GM21367 (cell line): ENCODE results near the gene FAF1.
"Not testable (repeated sequence)": the region's sequence is repeated elsewhere in the genome, so short reads cannot be mapped to it uniquely, and the experiment has no call there.

Experiments
- ATAC-seq: cut with Tn5 transposase; IDR thresholded peaks from one replicate; pipeline ENCODE4 v1.9.1; 2021; ENCODE audit not compliant: unreplicated experiment

Gene FAF1

DNA sequence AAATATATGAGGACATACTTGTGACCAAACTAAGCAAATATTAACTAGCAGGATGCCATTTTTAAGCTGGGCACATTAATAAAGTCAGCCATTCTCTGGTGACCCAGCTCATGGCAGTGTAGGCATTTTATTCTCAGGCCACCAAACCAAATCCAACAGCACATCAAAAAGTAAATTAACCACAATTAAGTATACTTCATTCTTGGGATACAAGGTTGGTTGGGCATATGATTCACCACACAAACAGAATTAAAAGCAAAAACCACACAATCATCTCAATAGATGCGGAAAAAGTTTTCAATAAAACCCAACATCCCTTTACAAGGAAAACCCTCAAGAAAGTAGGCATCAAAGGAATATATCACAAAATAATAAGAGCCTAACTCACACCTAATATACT is 101.3 kb downstream of the FAF1 start:
- ATAC-seq: no peak

DNA sequence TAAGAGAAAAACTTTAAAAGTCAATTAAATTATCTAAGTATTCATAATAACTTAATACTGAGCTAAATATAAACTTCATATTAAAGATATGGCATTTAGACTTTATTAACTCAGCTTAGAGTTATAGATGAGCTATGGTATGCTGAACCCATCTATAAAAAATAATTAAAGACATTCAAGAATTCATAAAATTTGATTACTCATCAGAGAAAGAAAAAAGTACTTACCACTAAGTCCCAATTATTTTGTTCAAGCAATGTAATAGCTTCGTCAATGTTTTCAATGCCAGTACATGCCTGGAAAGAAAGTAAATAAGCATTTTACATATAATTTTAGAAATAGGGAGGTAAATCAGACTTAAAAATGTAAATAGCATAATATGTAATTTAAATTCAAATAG is 102.4 kb downstream of the FAF1 start:
- no peak for ATAC-seq

DNA sequence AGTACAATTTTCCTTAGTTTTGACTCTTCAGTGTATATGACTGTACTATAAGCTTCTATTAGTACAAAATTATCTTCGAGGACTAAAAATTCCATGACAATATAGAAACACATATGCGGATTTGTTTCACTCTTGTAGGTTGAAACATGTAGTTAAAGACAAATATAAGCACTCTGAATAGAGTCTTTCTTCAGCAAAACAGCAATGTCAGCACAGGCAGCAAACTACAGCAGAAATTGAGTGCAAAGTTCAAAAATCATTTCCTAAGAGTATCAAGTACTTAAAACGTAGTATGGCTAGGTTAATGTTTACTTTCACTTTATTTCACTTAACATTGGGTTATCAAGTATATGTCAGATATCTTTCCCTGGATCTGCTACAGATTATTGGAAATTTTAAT is 106.7 kb downstream of the FAF1 start:
- ATAC-seq: no peak

DNA sequence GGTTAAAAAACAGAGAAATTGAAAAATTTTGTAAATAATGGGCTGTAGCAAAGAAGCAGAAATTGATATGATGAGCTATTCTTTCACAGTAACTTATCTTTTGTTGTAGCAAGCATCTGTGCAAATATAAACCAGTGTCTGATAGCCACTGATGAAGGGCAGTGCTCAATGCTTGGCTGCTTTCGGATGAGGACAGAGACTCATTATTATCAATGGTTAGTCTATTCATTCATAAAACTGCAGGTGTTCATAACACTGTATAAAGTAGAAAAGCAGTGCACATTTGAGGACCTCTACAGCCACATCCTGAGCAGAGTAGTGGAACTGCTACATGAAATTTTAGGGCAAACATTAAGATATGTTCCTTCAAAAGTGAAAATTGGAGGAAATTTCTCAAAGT is 107.2 kb downstream of the FAF1 start:
- ATAC-seq: no peak

DNA sequence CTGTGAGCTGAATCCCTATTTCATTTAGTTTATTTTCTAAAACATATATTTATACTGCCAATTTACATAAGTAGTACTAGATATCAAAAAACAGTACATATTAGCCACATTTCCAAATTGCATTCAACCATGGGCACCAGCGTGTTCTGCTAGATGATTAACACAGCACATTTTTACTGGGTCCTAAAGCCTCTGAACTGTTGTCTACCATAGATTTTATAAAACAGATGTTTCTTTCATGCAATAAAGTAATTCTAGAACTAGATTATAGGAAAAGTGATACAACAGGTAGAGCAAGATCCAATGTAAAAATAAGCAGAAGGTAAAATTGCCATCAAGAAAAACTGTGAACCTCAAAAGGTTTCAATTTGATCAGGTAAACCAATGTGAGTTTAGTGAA is 108.6 kb downstream of the FAF1 start:
- no peak for ATAC-seq

DNA sequence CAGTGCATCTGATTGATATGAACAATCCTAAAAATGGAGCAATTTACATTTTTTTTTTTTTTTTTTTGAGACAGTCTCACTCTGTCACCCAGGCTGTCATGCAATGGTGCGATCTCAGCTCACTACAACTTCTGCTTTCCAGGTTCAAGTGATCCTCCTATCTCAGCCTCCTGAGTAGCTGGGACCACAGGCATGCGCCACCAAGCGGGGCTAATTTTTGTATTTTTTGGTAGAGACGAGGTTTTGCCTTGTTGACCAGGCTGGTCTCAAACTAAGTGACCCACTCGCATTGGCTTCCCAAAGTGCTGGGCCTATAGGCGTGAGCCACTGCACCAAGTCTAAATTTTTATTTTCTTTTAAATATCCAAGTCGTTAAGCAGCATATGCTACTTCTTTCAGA is 109.0 kb downstream of the FAF1 start:
- no peak for ATAC-seq

DNA sequence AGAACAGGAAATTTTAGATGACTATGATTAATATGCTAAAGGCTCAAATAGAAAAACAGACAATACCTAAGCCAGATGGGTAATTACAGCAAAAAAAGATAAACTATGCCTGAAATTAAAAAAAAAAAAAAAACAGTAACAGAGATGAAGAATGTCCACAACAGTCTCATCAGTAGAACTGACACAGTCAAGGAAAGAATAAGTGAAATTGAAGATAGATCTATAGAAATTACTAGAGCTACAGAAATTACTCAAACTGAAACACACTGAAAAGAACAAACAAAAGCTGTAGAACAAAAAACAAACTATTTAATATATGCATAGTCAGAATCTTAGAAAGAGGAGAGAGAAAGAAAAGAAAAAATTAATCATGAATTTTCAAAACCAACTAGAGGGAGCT is 112.8 kb downstream of the FAF1 start:
- no peak for ATAC-seq

DNA sequence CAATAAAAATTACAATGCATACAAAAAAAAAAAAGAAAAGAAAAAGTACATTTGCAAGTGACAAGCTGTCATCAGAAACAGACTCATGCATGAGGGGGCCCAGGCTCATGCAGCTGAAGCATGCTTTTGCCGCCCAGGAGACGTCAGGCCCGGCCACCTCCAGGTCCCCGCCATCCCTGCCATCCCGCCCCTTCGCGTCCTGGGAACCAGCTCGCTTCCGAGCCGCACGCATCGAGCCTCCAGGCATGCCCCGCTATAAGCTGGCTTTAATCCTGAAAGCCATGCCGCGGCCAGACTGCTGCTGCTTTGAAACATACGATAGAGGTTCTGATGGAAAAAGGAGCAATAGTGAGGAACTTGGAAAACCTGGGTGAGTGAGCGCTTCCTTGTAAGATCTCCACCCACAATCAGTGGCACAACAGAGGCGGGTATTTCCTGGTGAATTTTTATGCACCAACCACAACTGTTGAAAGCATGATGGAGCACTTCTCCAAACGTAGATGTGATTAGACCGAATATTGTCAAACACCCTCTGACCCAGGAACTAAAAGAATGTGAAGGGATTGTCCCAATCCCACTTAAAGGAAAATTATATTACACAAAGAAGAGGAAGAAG is 113.7 kb downstream of the FAF1 start:
- no peak for ATAC-seq

DNA sequence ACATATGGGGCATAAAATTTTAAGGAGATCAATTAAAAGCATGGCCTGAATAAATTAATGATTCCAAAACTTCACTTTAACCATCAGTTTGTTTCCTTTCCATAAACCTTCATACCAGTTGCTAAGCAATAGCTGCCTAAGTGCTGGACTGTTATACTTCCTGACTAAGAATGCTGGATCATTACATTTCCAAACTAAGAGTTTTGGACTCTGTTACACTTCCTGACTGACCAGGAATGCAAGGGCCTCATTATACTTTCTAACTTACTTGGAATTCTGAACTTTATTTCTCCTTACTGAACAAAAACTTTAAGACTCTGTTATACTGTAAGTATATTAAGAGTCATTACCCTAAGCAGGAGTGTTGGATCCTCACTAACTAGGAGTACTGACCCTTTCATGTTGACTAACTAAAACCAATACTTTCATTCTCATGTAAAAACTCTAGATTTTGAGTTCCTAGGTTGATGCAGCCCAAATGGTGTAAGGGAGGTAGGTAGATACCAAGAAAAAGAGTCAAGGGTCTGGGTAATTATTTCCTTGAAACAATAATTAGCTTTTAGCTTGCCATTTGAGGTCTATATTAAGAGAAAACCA is 118.2 kb downstream of the FAF1 start:
- ATAC-seq: no peak

DNA sequence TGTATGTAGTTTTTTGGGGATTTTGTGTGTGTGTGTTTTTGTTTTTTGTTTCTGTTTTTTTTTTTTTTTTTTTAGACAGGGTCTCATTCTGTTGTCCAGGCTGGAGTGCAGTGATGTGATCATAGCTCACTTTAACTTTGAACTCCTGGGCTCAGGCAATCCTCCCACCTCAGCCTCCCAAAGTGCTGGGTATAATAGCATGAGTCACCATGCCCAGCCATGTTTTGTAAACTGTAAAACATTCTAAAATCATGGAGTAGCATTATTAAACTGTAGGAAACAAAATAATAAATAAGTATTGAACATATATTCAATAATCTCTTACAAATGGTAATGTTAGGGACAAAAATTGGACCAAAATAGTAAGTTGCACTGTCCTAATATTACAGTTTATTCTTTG is 124.0 kb downstream of the FAF1 start:
- no peak for ATAC-seq

DNA sequence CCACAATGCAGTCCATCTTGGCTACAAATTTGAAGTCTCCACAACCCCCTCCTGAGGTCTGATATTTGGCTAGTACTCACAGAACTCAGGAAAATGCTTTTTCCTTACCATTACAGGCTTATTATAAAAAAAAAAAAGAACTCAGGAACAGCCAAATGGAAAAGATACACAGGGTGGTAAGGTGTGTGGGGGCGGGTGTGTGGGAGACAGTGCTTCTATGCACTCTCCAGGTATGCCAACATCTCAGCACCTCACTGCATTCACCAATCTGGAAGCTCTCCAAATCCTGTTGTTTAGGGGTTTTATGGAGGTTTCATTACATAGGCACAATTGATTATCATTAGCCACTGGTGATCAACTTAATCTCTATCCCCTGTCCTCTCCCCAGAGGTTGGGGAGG is 126.9 kb downstream of the FAF1 start:
- no peak for ATAC-seq

DNA sequence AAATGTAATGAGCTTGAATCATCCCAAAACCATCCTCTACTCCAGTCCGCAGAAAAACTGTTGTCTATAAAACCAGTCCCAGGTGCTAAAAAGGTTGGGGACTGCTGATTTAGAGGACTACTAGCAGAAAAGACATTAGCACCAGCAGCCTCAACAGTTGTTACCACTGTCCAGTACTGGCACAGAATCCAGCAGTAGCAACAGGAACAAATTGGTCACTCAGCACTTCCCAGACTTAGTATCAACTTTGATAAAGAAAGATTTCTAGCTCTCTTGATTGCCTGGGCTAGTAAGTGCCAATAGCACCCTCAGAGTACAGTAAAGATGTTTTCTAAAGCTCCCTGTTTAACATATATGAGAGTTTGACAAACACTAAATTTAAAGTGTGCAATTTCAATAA is 127.9 kb downstream of the FAF1 start:
- no peak for ATAC-seq

DNA sequence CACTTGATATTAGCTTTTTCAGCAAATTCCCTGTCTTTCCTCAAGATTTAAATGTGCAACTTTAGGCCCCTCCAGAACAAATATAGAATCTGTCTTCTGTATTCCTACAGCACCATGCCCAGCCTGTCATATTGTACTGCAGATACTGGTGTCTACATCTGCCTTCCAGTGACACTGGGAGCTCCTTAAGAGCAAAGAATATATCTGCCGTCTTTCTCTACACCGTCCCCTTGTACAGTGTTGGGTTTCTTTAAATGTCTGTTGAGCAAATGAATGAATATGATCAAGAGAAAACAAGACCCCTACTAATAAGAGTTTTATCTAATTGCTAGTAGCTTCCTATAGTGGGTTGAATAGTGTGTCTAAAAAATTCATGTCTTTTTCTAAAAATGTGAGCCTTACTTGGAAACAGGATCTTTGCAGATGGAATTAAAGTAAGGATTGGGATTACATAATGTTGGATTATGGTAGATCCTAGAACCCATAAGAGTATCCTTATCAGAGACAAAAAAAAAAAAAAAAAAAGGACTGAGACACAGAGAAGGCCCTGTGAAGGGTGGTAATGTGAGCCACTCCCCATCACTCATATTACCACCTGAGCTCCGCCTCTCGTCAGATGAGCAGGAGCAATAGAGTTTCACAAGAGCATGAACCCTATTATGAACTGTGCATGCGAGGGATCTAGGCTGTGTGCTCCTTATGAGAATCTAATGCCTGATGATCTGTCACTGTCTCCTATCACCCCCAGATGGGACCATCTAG is 128.6 kb downstream of the FAF1 start:
- no peak for ATAC-seq

DNA sequence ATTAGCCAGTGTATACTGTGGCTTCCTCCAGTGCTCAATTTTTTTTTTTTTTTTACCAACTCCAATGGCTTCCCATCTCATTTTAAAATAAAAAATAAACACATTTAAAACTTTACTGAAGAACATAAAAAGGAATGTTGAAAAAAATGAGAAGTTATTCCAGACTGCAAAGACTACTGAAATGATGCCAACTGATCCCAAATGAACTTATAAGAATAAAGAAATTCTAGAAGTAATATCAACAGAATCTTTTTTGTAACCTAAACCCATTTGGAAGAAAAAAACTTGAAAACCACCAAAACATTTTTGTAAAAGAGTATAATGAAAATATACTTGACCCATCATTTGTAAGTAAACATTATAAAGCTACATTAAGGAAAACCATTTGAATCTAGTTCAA is 129.4 kb downstream of the FAF1 start:
- no peak for ATAC-seq

DNA sequence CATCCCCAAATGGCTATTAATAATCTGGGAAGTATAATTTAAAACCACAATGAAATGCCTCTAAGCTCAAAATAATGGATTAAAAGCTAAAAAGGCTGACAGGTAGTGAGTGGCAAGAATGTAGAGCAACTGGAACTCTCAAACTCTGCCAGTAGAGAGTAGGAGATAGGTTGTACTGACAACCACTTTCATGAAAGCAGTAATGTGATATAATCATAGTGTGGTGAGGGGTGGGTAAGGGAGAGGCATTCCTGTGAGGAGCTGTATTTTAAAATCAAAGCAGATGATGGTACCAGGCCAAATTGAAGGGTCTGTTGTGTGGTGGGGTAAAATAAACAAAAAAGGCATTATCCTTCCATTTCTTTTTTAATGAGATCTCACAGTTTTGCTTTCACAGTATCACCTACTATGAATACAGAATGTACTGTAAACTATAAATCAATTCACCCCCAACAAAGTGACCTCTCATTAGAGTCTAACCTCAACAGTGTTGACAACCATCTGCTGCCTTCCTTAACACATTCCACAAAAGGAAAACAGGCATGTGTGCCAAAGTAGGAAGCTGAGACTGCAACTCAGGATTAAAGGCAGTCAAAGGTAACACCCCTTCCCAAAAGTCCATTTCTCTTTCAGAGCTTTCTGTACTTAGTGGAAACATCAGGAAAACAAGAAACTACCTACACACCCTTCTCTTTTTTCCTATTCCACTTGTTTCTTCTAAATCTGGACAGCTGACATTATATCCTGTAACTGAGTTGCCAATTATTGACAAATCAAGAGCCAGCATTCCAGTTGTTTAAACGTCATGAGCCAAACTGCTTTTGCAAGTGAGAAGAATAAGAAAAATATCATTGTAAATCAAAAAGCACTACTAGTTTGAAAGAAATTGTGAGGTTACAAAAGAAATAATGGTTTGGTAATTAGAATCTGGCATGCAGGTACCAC is 130.8 kb downstream of the FAF1 start:
- ATAC-seq: no peak

DNA sequence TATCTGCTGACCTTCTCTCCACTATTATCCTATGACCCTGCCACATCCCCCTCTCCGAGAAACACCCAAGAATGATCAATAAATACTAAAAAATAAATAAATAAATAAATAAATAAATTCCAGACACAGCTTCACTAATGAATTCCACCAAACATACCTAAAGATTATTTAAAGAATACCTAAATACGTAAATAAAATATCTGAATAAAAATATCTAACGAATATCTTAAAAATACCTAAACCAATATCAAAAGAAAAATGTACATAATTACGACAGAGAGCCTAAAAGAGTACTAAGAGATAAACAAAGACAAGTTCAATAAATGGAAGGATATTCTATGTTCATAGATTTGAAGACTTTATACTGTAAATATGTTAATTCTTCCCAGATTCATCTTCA is 132.5 kb downstream of the FAF1 start:
- ATAC-seq: no peak

DNA sequence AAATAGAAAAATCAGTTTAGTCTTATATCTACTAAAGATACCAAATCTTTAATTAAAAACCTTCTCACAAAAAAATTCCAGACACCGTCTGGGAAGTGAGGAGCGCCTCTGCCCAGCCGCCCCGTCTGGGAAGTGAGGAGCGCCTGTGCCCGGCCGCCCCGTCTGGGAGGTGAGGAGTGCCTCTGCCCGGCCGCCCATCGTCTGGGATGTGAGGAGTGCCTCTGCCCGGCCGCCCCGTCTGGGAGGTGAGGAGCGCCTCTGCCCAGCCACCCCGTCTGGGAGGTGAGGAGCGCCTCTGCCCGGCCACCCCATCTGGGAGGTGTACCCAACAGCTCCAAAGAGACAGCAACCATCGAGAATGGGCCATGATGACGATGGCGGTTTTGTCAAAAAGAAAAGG is 133.3 kb downstream of the FAF1 start:
- not testable (repeated sequence) for ATAC-seq

DNA sequence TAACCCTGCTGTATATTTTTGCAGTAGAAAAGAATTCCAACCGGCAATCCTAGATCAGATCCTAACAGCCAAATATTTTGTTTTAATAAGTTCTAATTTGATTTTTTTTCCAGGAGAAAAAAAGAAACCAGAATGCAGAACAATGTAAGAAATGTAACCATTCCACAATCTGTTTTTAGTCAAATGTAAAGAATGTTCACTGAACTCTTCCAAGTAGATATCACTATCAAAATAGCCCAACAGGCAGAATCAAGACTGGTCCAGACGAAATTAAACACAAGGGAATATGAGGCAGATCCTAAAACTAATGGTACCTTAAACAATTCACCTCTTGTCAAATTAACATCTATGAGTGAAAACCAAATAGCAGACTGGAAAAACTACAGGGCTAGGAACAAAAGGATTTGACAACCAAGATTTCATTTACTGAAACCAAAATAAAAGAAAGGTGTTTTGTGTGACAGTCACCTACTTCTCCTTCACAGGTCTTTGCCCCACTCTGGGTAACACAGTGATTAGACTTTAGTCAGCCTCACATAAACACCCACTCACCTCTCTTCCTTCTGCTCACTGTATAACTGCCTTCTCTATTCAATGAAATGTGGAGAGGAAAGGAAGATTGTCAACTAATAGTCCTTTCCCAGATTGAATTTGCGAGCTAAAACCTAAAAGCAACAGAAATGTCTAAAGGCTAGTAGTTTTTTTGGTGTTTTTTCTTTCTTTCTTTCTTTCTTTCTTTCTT is 137.9 kb downstream of the FAF1 start:
- ATAC-seq: no peak

DNA sequence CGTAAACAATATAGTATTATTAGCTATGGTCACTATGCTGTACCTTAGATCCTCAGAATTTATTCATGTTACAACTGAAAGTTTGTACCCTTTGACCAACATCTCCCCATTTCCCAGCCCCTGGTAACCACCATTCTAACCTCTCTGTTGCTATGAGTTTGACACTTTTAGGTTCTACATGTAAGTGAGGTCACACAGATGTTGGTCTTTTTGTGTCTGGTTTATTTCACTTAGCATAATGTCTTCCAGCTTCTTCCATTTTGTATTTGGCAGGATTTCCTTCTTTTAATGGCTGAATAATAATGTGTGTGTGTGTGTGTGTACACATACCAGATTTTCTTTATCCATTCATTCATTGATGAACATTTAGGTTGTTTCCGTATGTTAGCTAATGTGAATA is 139.5 kb downstream of the FAF1 start:
- ATAC-seq: no peak

DNA sequence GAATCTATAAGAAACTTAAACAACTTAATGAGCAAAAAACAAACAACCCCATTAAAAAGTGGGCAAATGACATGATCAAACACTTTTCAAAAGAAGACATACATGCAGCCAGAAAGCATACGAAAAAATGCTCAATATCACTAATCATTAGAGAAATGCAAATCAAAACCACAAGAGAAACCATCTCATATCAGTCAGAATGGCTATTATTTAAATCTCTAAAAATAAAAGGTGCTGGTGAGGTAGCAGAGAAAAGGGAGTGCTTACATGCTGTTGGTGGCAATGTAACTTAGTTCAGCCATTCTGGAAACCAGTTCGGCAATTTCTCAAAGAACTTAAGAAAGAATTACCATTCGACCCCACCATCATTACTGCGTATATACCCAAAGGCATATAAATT is 147.7 kb downstream of the FAF1 start:
- ATAC-seq: no peak

DNA sequence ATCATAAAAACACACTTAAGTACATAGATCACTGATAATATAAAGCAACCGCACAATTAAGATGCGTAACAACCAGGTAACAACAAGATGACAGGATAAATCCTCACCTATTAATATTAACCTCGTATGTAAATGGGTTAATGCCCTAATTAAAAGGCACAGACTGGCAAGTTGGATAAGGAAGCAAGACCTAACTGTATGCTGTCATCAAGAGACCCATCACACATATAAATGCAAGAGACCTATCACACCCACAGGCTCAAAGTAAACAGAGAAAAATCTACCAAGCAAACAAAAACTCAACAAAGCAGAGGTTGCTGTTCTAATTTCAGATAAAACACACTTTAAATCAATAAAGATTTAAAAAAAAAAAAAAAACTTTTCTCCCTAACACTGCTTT is 151.8 kb downstream of the FAF1 start:
- no peak for ATAC-seq
